ENCODE measurements around the gene TMEM88. TPM values are rescaled to one million over a fixed set of nuclear protein-coding genes. Genes with fewer than 3 reads are reported as not detected.

The TMEM88 gene
- total and polyA plus RNA-seq, 2 of the 8 experiments (the other 6 are each of a cell fraction or from before 2014, with no cell fraction given) = 0.69 to 8.8 TPM

GRCh38 chr17:7811251-7811650 lies 43.6 kb upstream of the TMEM88 start:
- H3K18ac ChIP-seq (ENCODE audit: extremely low read depth, low read length) = no peak overlapping the region
- H4K5ac ChIP-seq (ENCODE audit: insufficient read length, low read depth, low read length) = no peak overlapping the region
- 81% methylated on average over 3 of the region's 3 CpGs; no CpG with 5 or more reads in 1 of the 2 experiments for WGBS, 2 experiments (ENCODE audit: extremely low coverage in 1 of 2, insufficient coverage in 1 of 2, insufficient read length in 1 of 2, insufficient replicate concordance in 2 of 2, low coverage in 1 of 2, low lambda C conversion rate in 2 of 2, missing lambda C conversion rate in 1 of 2)
- no peak overlapping the region for H2AFZ ChIP-seq (ENCODE audit: low read length)
- no peak overlapping the region for H3K4ac ChIP-seq (replicated peaks; ENCODE audit: insufficient read length, low read depth, low read length)
- ChIA-PET CTCF (ENCODE audit: partially characterized antibody) (interaction anchor here (0.6 to 3.2 kb wide), 7 partner anchors 8 to 245 kb away, joined by 3 to 10 read pairs (median 4); no protein-coding TSS in a partner anchor), POLR2A (ENCODE audit: partially characterized antibody) (no interaction called here)
- H3K79me2 ChIP-seq (ENCODE audit: control insufficient read depth in 1 of 2, insufficient read depth in 2 of 2, low read length in 2 of 2) = no peaks in the 10 kb centered on the region
- H3K36me3 ChIP-seq (ENCODE audit: control insufficient read depth in 2 of 4, insufficient read depth in 4 of 4, low read length in 3 of 4) = no peaks in the 10 kb centered on the region
- H2BK20ac ChIP-seq (ENCODE audit: low read length) = no peak overlapping the region
- no peak overlapping the region for H3K23ac ChIP-seq (ENCODE audit: insufficient read length)
- no peak overlapping the region for H3K56ac ChIP-seq (replicated peaks; ENCODE audit: insufficient read length, low read depth, low read length)
- no peak overlapping the region for H3K14ac ChIP-seq (ENCODE audit: insufficient read length)
- FAIRE-seq (no peak), DNase-seq (ENCODE audit: low read depth in 1 of 2, low spot score in 2 of 2) (no peak)
- no peak overlapping the region for H4K91ac ChIP-seq (replicated peaks; ENCODE audit: insufficient read length, low read length)
- no peaks in the 10 kb centered on the region for H3K9me3 ChIP-seq (ENCODE audit: insufficient read depth in 2 of 2, low read depth in 1 of 2, low read length in 1 of 2)
- H3K79me1 ChIP-seq (ENCODE audit: low read depth, low read length) = no peaks in the 10 kb centered on the region
- H3K23me2 ChIP-seq (ENCODE audit: low read depth, low read length) = no peaks in the 10 kb centered on the region
- no peak overlapping the region for H3K4me2 ChIP-seq (ENCODE audit: insufficient read depth in 1 of 2, low read depth in 2 of 2, low read length in 2 of 2)
- H2BK12ac ChIP-seq (ENCODE audit: low read depth, low read length) = no peak overlapping the region
- no peak overlapping the region for H2BK120ac ChIP-seq (replicated peaks; ENCODE audit: low read depth, low read length)
- no peak overlapping the region for H2BK5ac ChIP-seq (ENCODE audit: low read depth, low read length)
- peaks cover 0 to 2% (median 0%) of the 10 kb centered on the region in 4 experiments; a peak in 1 of 7 replicates for H3K27me3 ChIP-seq (replicated peaks in 1 of 4; ENCODE audit: control insufficient read depth in 3 of 4, extremely low read depth in 1 of 4, insufficient read depth in 3 of 4, low read length in 3 of 4)
- no peak overlapping the region for H2BK15ac ChIP-seq (ENCODE audit: low read length)
- no peak overlapping the region for H3K9ac ChIP-seq (replicated peaks in 1 of 4; ENCODE audit: extremely low read depth in 1 of 4, low read depth in 3 of 4, low read length in 3 of 4)
- H2AK5ac ChIP-seq (ENCODE audit: low read depth, low read length) = no peak overlapping the region
- H4K20me1 ChIP-seq (replicated peaks in 1 of 2; ENCODE audit: control insufficient read depth in 1 of 2, insufficient read depth in 2 of 2, low read length in 2 of 2) = no peaks in the 10 kb centered on the region
- no peak overlapping the region for H4K8ac ChIP-seq (ENCODE audit: extremely low read depth, insufficient read depth, low read length)
- no peak overlapping the region for H3K27ac ChIP-seq (ENCODE audit: low read depth, low read length)
- H3K4me3 ChIP-seq (ENCODE audit: extremely low read depth in 1 of 4, insufficient read depth in 2 of 4, low read depth in 3 of 4, low read length in 4 of 4) = no peak overlapping the region
- TF ChIP-seq CBX8 (IDR thresholded peaks at IDR 0.05; ENCODE audit: borderline replicate concordance, low read depth, low read length) (no peak), RAD21 (IDR thresholded peaks at IDR 0.05 in 1 of 2, conservative IDR thresholded peaks at IDR 0.05 in 1 of 2; ENCODE audit: low read depth in 2 of 2, low read length in 2 of 2) (no peak), TAF1 (IDR thresholded peaks at IDR 0.05; ENCODE audit: low read depth, low read length) (no peak), RFX5 (IDR thresholded peaks at IDR 0.05; ENCODE audit: borderline replicate concordance, low read depth, low read length) (no peak), EGR1 (IDR thresholded peaks at IDR 0.05; ENCODE audit: borderline replicate concordance, low read depth, low read length) (no peak), SUZ12 (IDR thresholded peaks at IDR 0.05; ENCODE audit: low read length) (no peak), BRCA1 (IDR thresholded peaks at IDR 0.05; ENCODE audit: low read depth, low read length) (no peak), ASH2L (IDR thresholded peaks at IDR 0.05; ENCODE audit: low read length) (no peak), BACH1 (IDR thresholded peaks at IDR 0.05; ENCODE audit: low read length) (no peak)
- no peaks in the 10 kb centered on the region for H3K4me1 ChIP-seq (replicated peaks in 1 of 4; ENCODE audit: control insufficient read depth in 3 of 4, insufficient read depth in 4 of 4, low read length in 3 of 4)
